Suprapubic skin (tissue), 4 donors: Measurements from ENCODE around the gene JAZF1. TPM values are rescaled to one million over a fixed set of nuclear protein-coding genes. Genes with fewer than 3 reads are reported as not detected.

Experiments used
- DNase-seq, 2 donors: peaks; one replicate each; pipeline ENCODE4 v3.0.0-alpha.2; 2019; ENCODE audit warnings: low spot score in 2 of 2
- H3K27ac ChIP-seq: fragments of 200-600 bp; sonication (generic); one replicate; pipeline ENCODE4 v1.5.1; 2019
- H3K27me3 ChIP-seq: fragments of 200-600 bp; sonication (generic); one replicate; pipeline ENCODE4 v1.5.1; 2019
- H3K36me3 ChIP-seq: fragments of 200-600 bp; sonication (generic); one replicate; pipeline ENCODE4 v1.5.1; 2019
- H3K4me1 ChIP-seq: fragments of 200-600 bp; sonication (generic); one replicate; pipeline ENCODE4 v1.5.1; 2019
- H3K4me3 ChIP-seq: fragments of 200-600 bp; sonication (generic); one replicate; pipeline ENCODE4 v1.5.1; 2019; ENCODE audit warnings: mild to moderate bottlenecking
- H3K9me3 ChIP-seq: fragments of 200-600 bp; sonication (generic); one replicate; pipeline ENCODE4 v1.5.1; 2019
- EP300 ChIP-seq: sonication (generic); formaldehyde crosslinking; IDR thresholded peaks from one replicate; pipeline ENCODE4 v1.6.1; 2017; ENCODE audit warnings: antibody characterized with exemption
- POLR2A ChIP-seq, 2 donors: fragments of 450-650 bp; IDR thresholded peaks; one replicate each; pipeline ENCODE4 v1.6.1; 2017; ENCODE audit warnings: antibody characterized with exemption in 2 of 2, mild to moderate bottlenecking in 2 of 2, moderate library complexity in 2 of 2
- POLR2AphosphoS5 ChIP-seq, 3 donors: sonication (generic); formaldehyde crosslinking; IDR thresholded peaks; one replicate each; pipeline ENCODE4 v1.6.1; 2017; ENCODE audit warnings: antibody characterized with exemption in 3 of 3
- WGBS: methylation state at CpG from one replicate; pipeline ENCODE4 v1.1.5; 2018; 5-methylcytosine and 5-hydroxymethylcytosine counted together
- total RNA-seq, 4 donors: library from RNA; depleted of rRNA; stranded (reverse); fragments of >200 nt; gene quantifications; one replicate each; pipeline ENCODE4 v1.1.0, GENCODE V29; 2016
- TF ChIP-seq, protein P1 (sequence below), 2 donors: fragments of 200-600 bp in 1 of 2; fragments of 450-650 bp in 1 of 2; sonication (generic) in 1 of 2; IDR thresholded peaks; one replicate each; pipeline ENCODE4 v1.5.1; 2016 to 2019; ENCODE audit warnings: antibody characterized with exemption in 2 of 2, mild to moderate bottlenecking in 1 of 2, moderate library complexity in 1 of 2

The JAZF1 gene
- total RNA-seq, 4 donors from 2014 or later, result 5.0 to 8.4 (median 7.4) TPM

DNA sequence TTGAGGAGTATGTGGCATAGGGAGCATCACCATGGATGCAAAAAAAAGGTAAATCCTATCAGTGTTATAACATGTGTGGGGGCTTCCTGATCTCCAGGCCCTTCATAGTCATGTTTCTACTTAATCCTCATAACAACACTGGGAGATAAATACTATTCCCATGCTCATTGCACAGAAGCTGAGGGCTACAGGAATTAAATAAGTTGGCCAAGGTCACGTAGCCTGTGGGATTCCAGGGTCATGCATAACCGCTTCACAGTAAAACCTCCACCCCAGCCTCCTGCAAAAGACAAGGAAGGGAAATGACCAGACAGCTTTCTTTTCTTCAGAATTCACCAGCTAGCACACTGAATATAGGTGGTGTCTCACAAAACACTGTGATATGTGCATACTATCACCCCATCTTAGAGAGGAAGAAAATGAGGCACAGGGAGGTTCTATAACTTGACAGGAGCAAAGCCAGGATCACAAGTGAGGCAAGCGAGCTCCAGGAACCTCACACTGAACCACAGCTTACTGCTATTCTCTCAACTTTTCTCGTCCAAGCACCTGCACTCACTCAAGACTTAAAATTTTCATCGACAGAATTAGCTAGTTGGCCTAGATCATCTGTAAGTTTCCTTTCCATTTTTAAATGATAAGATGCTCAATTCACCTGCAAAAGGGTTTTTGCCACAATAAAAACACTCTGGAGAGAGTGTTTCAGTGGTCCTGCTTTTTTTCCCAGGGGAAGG, 13.4 kb downstream of the JAZF1 start:
- no peaks in the 10 kb centered on the region for H3K27me3 ChIP-seq
- no peaks in the 10 kb centered on the region for H3K9me3 ChIP-seq
- H3K36me3 ChIP-seq, result no peaks in the 10 kb centered on the region
- 94% methylated on average over 5 of the region's 5 CpGs for WGBS
- H3K4me3 ChIP-seq, result no peak overlapping the region
- no peak for TF ChIP-seq POLR2A (IDR thresholded peaks at IDR 0.05)
- TF ChIP-seq EP300, result no peak
- TF ChIP-seq, protein P1, sequence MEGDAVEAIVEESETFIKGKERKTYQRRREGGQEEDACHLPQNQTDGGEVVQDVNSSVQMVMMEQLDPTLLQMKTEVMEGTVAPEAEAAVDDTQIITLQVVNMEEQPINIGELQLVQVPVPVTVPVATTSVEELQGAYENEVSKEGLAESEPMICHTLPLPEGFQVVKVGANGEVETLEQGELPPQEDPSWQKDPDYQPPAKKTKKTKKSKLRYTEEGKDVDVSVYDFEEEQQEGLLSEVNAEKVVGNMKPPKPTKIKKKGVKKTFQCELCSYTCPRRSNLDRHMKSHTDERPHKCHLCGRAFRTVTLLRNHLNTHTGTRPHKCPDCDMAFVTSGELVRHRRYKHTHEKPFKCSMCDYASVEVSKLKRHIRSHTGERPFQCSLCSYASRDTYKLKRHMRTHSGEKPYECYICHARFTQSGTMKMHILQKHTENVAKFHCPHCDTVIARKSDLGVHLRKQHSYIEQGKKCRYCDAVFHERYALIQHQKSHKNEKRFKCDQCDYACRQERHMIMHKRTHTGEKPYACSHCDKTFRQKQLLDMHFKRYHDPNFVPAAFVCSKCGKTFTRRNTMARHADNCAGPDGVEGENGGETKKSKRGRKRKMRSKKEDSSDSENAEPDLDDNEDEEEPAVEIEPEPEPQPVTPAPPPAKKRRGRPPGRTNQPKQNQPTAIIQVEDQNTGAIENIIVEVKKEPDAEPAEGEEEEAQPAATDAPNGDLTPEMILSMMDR (IDR thresholded peaks at IDR 0.05), result no peak
- no peak for TF ChIP-seq POLR2AphosphoS5 (IDR thresholded peaks at IDR 0.05)
- peaks cover 10% of the 10 kb centered on the region for H3K4me1 ChIP-seq
- H3K27ac ChIP-seq, result no peak overlapping the region
- DNase-seq, result no peak

DNA sequence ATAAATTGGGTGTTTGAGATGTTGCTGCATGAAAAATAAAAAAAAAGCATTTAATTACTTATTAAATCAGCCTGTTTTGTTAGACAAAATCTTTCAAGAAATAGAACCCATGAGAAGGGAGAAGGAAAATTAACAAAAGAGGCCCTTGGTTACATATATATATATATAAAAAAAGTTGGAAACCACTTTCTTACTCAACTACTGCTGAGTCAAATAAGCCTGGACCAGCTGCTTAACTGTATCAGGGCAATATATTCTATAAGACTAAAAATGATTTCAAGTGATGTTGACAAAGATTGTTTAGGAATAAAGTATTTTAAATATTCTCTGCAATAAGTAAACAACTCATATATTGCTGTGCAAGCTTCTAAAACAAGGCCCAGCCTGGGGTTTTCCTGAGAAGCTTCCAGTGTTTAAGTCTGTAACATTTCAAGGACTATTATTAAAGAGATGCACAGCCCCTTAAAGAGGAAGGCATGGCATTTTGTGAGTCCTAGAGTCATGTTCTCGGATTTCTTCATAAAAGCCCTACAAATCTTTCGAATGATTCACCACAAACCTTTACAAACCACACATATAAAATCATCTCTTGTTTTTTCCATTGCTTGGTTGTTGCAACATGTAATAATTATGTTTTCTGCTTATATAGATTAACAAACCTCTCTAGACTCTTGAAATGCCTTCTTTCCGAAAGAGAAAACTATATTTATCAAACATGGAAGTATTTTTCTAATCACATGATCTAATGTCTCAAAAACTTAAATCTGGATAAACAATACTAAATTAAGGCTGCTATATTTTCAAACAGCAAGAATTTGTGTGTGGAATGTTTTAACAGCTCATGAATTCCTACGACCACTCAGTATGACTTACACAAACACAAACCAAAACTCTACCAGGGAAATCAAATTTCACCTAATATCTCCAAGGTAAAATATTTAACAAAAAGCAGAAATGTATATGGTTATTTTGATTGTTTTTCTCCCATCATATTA, 14.3 kb downstream of the JAZF1 start:
- TF ChIP-seq POLR2AphosphoS5 (IDR thresholded peaks at IDR 0.05) (no peak), POLR2A (IDR thresholded peaks at IDR 0.05) (no peak), EP300 (no peak)
- TF ChIP-seq, protein P1 (IDR thresholded peaks at IDR 0.05), result no peak
- DNase-seq, result no peak
- Histone ChIP-seq H3K36me3 (no peaks in the 10 kb centered on the region), H3K27me3 (no peaks in the 10 kb centered on the region), H3K4me1 (peaks cover 10% of the 10 kb centered on the region), H3K9me3 (no peaks in the 10 kb centered on the region), H3K4me3 (no peak overlapping the region), H3K27ac (no peak overlapping the region)
- 76% methylated on average over 4 of the region's 4 CpGs for WGBS

DNA sequence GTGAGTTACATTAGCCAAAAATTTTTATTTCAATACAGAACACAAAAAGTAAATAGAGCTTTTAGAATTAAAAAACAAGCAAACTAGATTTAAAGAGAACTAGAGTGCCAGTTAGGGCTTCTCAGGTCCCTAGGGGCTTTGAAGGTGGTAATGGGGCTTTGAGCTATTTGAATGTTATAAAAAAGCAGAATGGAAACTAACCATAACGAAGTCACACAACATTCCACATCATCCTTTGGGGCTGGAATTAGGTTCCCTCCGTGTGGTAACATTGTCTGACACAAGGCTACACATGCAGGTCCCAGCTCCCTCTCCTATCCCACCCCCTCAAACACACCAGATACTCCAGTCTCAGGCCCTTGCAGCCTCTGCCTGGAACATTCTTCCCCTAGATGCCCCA, 15.3 kb downstream of the JAZF1 start:
- Histone ChIP-seq H3K36me3 (no peaks in the 10 kb centered on the region), H3K27ac (no peak overlapping the region), H3K4me3 (no peak overlapping the region), H3K4me1 (peaks cover 10% of the 10 kb centered on the region), H3K27me3 (no peaks in the 10 kb centered on the region), H3K9me3 (no peaks in the 10 kb centered on the region)
- 79% methylated on average over 2 of the region's 2 CpGs for WGBS
- no peak for DNase-seq
- TF ChIP-seq POLR2A (IDR thresholded peaks at IDR 0.05) (no peak), POLR2AphosphoS5 (IDR thresholded peaks at IDR 0.05) (no peak), EP300 (no peak)
- TF ChIP-seq, protein P1 (IDR thresholded peaks at IDR 0.05), result no peak

DNA sequence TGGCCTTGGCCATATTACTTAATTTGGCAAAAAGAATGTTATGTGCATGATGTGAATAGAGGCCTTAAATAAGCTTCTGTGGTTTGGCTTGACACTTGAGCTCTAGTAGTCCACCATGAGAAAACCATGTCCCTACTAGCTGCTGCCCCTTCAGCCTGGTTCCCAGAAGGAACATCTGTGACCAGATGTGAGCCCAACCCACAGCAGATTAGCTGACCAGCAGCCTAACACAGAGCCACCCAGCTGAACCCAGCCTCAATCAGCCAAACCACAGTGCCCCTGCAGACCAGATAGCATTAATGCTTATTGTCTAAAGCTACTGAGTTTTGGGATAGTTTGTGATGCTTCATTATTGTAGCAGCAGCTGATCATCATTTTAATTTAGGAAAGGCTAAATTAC, 16.6 kb downstream of the JAZF1 start:
- Histone ChIP-seq H3K9me3 (no peaks in the 10 kb centered on the region), H3K4me1 (peaks cover 10% of the 10 kb centered on the region), H3K36me3 (no peaks in the 10 kb centered on the region), H3K4me3 (no peak overlapping the region), H3K27ac (no peak overlapping the region), H3K27me3 (no peaks in the 10 kb centered on the region)
- no peak for DNase-seq
- no peak for TF ChIP-seq POLR2AphosphoS5 (IDR thresholded peaks at IDR 0.05)
- no peak for TF ChIP-seq POLR2A (IDR thresholded peaks at IDR 0.05)
- no peak for TF ChIP-seq EP300
- TF ChIP-seq, protein P1 (IDR thresholded peaks at IDR 0.05), result no peak

DNA sequence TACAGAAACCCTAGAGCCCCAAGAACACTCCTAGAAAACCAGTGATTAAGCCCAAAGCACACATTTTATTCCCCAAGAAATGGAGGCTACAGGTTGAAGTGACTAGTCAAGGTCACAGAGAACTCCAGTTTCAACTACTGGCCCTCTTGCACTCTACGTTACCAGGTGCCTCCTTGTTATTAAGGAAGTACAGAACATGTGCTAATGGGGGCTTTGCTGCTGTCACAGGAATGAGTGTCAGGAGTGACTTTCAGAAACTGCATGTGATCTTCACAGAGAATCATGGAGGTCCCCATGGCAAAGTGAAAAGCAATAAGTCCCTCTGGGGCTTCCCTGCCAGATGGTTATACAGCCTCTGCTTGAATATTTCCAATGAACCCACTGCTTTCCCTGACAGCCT, 19.3 kb downstream of the JAZF1 start:
- no peaks in the 10 kb centered on the region for H3K27me3 ChIP-seq
- WGBS, result 96% methylated on average over 1 of the region's 1 CpG

More for the DNA sequence above, 19.3 kb downstream of the JAZF1 start:
- Histone ChIP-seq H3K27ac (no peak overlapping the region), H3K4me1 (peaks cover 15% of the 10 kb centered on the region), H3K9me3 (no peaks in the 10 kb centered on the region), H3K4me3 (no peak overlapping the region), H3K36me3 (no peaks in the 10 kb centered on the region)
- DNase-seq, result no peak
- TF ChIP-seq EP300 (no peak), POLR2A (IDR thresholded peaks at IDR 0.05) (no peak), POLR2AphosphoS5 (IDR thresholded peaks at IDR 0.05) (no peak)
- TF ChIP-seq, protein P1 (IDR thresholded peaks at IDR 0.05), result no peak
